H1 (cell line): ENCODE measurements around the gene CLMP. TPM values are rescaled to one million over a fixed set of nuclear protein-coding genes. Genes with fewer than 3 reads are reported as not detected.
A peak's percentile ranks its signal among the peaks of the same experiment; 100 is the strongest.

Experiments used
- CTCF ChIA-PET: fragments of 300-600 bp; sonication (Branson Sonifier 250); formaldehyde crosslinking; loops from one replicate; lab custom pipeline; 2021; ENCODE audit not compliant: partially characterized antibody; lab: Charles Lee
- POLR2A ChIA-PET: fragments of 300-600 bp; sonication (Branson Sonifier 250); formaldehyde crosslinking; loops from one replicate; lab custom pipeline; 2021; ENCODE audit warnings: inconsistent platforms; ENCODE audit not compliant: partially characterized antibody; lab: Charles Lee
- DNase-seq, 2 experiments: peaks; one replicate each; pipeline versions ENCODE4 v3.0.0 to v3.0.0-alpha.2; 2010 to 2022; ENCODE audit warnings: low spot score in 2 of 2, low read depth in 1 of 2, mixed read lengths in 1 of 2
- FAIRE-seq: peaks from 2 replicates; lab custom pipeline; 2011; peaks lifted over from hg19 to GRCh38; lab: Jason Lieb, UNC
- H2AFZ ChIP-seq: 2 replicates; pipeline ENCODE4 v1.8.1; 2012; ENCODE audit warnings: low read length, inconsistent platforms
- H2AK5ac ChIP-seq: 2 replicates; pipeline ENCODE4 v1.6.1; 2013; ENCODE audit warnings: low read depth, low read length
- H2BK120ac ChIP-seq: replicated peaks from 2 replicates; pipeline ENCODE3; 2013; ENCODE audit warnings: low read depth, low read length, inconsistent platforms
- H2BK12ac ChIP-seq: 2 replicates; pipeline ENCODE4 v1.6.1; 2013; ENCODE audit warnings: low read depth, low read length
- H2BK15ac ChIP-seq: 2 replicates; pipeline ENCODE4 v1.6.1; 2013; ENCODE audit warnings: low read length
- H2BK20ac ChIP-seq: 2 replicates; pipeline ENCODE4 v1.6.1; 2013; ENCODE audit warnings: low read length
- H2BK5ac ChIP-seq: 2 replicates; pipeline ENCODE4 v1.6.1; 2013; ENCODE audit warnings: low read depth, low read length
- H3K14ac ChIP-seq: 2 replicates; pipeline ENCODE4 v1.6.1; 2013; ENCODE audit warnings: inconsistent platforms; ENCODE audit not compliant: insufficient read length
- H3K18ac ChIP-seq: 2 replicates; pipeline ENCODE4 v1.6.1; 2013; ENCODE audit warnings: low read length; ENCODE audit errors: extremely low read depth
- H3K23ac ChIP-seq: 2 replicates; pipeline ENCODE4 v1.6.1; 2013; ENCODE audit warnings: inconsistent platforms; ENCODE audit not compliant: insufficient read length
- H3K23me2 ChIP-seq: 2 replicates; pipeline ENCODE4 v1.6.1; 2013; ENCODE audit warnings: low read depth, low read length
- H3K27ac ChIP-seq: 2 replicates; pipeline ENCODE4 v1.6.1; 2011; ENCODE audit warnings: low read depth, low read length, inconsistent platforms
- H3K27me3 ChIP-seq, 4 experiments: replicated peaks in 1 of 4; 1 replicate in 1 of 4; 2 replicates in 3 of 4; pipeline versions ENCODE4 v1.6.1 to v1.8.1; 2011 to 2013; ENCODE audit warnings: low read length in 3 of 4, mild to moderate bottlenecking in 3 of 4, inconsistent platforms in 2 of 4, mixed read lengths in 2 of 4, moderate library complexity in 1 of 4; ENCODE audit not compliant: control insufficient read depth in 3 of 4, insufficient read depth in 3 of 4; ENCODE audit errors: extremely low read depth in 1 of 4
- H3K36me3 ChIP-seq, 4 experiments: 2 replicates each; pipeline versions ENCODE4 v1.6.1 to v1.8.1; 2011 to 2013; ENCODE audit warnings: mild to moderate bottlenecking in 4 of 4, low read length in 3 of 4, moderate library complexity in 2 of 4, control low read depth in 1 of 4, inconsistent platforms in 1 of 4; ENCODE audit not compliant: insufficient read depth in 4 of 4, control insufficient read depth in 2 of 4
- H3K4ac ChIP-seq: replicated peaks from 2 replicates; pipeline ENCODE3; 2013; ENCODE audit warnings: low read length, low read depth, mixed read lengths, inconsistent platforms; ENCODE audit not compliant: insufficient read length
- H3K4me1 ChIP-seq, 4 experiments: replicated peaks in 1 of 4; 1 replicate in 1 of 4; 2 replicates in 3 of 4; pipeline versions ENCODE4 v1.6.1 to v1.8.1; 2011 to 2013; ENCODE audit warnings: low read length in 3 of 4, inconsistent platforms in 2 of 4, mixed read lengths in 1 of 4; ENCODE audit not compliant: insufficient read depth in 4 of 4, control insufficient read depth in 3 of 4
- H3K4me2 ChIP-seq, 2 experiments: 2 replicates each; pipeline versions ENCODE4 v1.6.1 to v1.8.1; 2011 to 2013; ENCODE audit warnings: low read depth in 2 of 2, low read length in 2 of 2, control low read depth in 1 of 2, inconsistent platforms in 1 of 2, mild to moderate bottlenecking in 1 of 2; ENCODE audit not compliant: insufficient read depth in 1 of 2
- H3K4me3 ChIP-seq, 4 experiments: fragments of 200-600, 300-600 bp in 1 of 4; sonication (generic), shearing (Covaris generic), sonication (Bioruptor Twin) in 1 of 4; 2 replicates each; pipeline versions ENCODE4 v1.5.1 to v1.8.1; 2011 to 2016; ENCODE audit warnings: low read length in 4 of 4, low read depth in 3 of 4, control low read depth in 2 of 4, inconsistent platforms in 2 of 4, mild to moderate bottlenecking in 2 of 4, mixed read lengths in 1 of 4, moderate library complexity in 1 of 4; ENCODE audit not compliant: insufficient read depth in 2 of 4; ENCODE audit errors: extremely low read depth in 1 of 4
- H3K56ac ChIP-seq: replicated peaks from 2 replicates; pipeline ENCODE3; 2013; ENCODE audit warnings: low read depth, mild to moderate bottlenecking, mixed read lengths, low read length, inconsistent platforms; ENCODE audit not compliant: insufficient read length
- H3K79me1 ChIP-seq: 2 replicates; pipeline ENCODE4 v1.6.1; 2013; ENCODE audit warnings: low read depth, low read length, control low read depth
- H3K79me2 ChIP-seq, 2 experiments: 2 replicates each; pipeline versions ENCODE4 v1.6.1 to v1.8.1; 2012 to 2013; ENCODE audit warnings: low read length in 2 of 2, mild to moderate bottlenecking in 2 of 2, inconsistent platforms in 1 of 2; ENCODE audit not compliant: insufficient read depth in 2 of 2, control insufficient read depth in 1 of 2
- H3K9ac ChIP-seq, 4 experiments: replicated peaks in 1 of 4; 1 replicate in 1 of 4; 2 replicates in 3 of 4; pipeline versions ENCODE4 v1.6.1 to v1.8.1; 2011 to 2013; ENCODE audit warnings: low read depth in 3 of 4, low read length in 3 of 4, control low read depth in 2 of 4, mild to moderate bottlenecking in 2 of 4, moderate library complexity in 2 of 4, inconsistent platforms in 1 of 4; ENCODE audit errors: extremely low read depth in 1 of 4
- H3K9me3 ChIP-seq, 2 experiments: 2 replicates each; pipeline versions ENCODE4 v1.6.1 to v1.8.1; 2012 to 2013; ENCODE audit warnings: mild to moderate bottlenecking in 2 of 2, moderate library complexity in 2 of 2, control low read depth in 1 of 2, inconsistent platforms in 1 of 2, low read depth in 1 of 2, low read length in 1 of 2, mixed read lengths in 1 of 2; ENCODE audit not compliant: insufficient read depth in 2 of 2
- H4K20me1 ChIP-seq, 2 experiments: replicated peaks in 1 of 2; 2 replicates each; pipeline versions ENCODE3 to v1.8.1; 2011 to 2013; ENCODE audit warnings: inconsistent platforms in 2 of 2, low read length in 2 of 2, mild to moderate bottlenecking in 1 of 2; ENCODE audit not compliant: insufficient read depth in 2 of 2, control insufficient read depth in 1 of 2
- H4K5ac ChIP-seq: 2 replicates; pipeline ENCODE4 v1.6.1; 2013; ENCODE audit warnings: low read length, low read depth, mixed read lengths, inconsistent platforms; ENCODE audit not compliant: insufficient read length
- H4K8ac ChIP-seq: 2 replicates; pipeline ENCODE4 v1.8.0; 2013; ENCODE audit warnings: mild to moderate bottlenecking, moderate library complexity, low read length, inconsistent platforms; ENCODE audit not compliant: insufficient read depth; ENCODE audit errors: extremely low read depth
- H4K91ac ChIP-seq: replicated peaks from 2 replicates; pipeline ENCODE3; 2013; ENCODE audit warnings: low read length, mixed read lengths, inconsistent platforms; ENCODE audit not compliant: insufficient read length
- CHD1 ChIP-seq: IDR thresholded peaks from 2 replicates; pipeline ENCODE4 v1.6.1; 2012; ENCODE audit warnings: low read depth, low read length, improper control_type of control experiment
- RAD21 ChIP-seq, 2 experiments: IDR thresholded peaks in 1 of 2; conservative IDR thresholded peaks in 1 of 2; 2 replicates each; pipeline ENCODE4 v1.6.1; 2011; ENCODE audit warnings: low read depth in 2 of 2, low read length in 2 of 2, improper control_type of control experiment in 1 of 2, inconsistent platforms in 1 of 2, mild to moderate bottlenecking in 1 of 2, moderate library complexity in 1 of 2
- WGBS, 2 experiments: shearing (Covaris generic) in 1 of 2; methylation state at CpG; one replicate each; pipeline versions ENCODE4 v1.1.6 to v1.1.7; 2013 to 2015; ENCODE audit warnings: low lambda C conversion rate in 2 of 2, mixed read lengths in 2 of 2, inconsistent platforms in 1 of 2, low coverage in 1 of 2, missing lambda C conversion rate in 1 of 2; ENCODE audit not compliant: insufficient replicate concordance in 2 of 2, insufficient coverage in 1 of 2, insufficient read length in 1 of 2; ENCODE audit errors: extremely low coverage in 1 of 2, missing lambda C conversion rate in 1 of 2; 5-methylcytosine and 5-hydroxymethylcytosine counted together
- polyA plus RNA-seq, 7 experiments: library from polyadenylated mRNA; depleted of rRNA in 3 of 7; stranded (reverse) in 5 of 7; unstranded in 2 of 7; fragments of >200 nt in 5 of 7; fragments of 200-250 nt in 2 of 7; gene quantifications; 1 replicate in 5 of 7; 2 replicates in 1 of 7; 4 replicates in 1 of 7; pipeline versions ENCODE4 v1.2.1 to v1.2.3, GENCODE V29; 2011 to 2013; ENCODE audit warnings: missing spikeins in 2 of 7, mixed read lengths in 2 of 7
- total RNA-seq: library from RNA; stranded (reverse); fragmentation: NEBNext Ultra II Directional; extraction: Animal tissue kit (Norgen Biotek cat#: 25700); gene quantifications from 2 replicates; pipeline ENCODE4 v1.2.1, GENCODE V29; 2021

CLMP gene
- total and polyA plus RNA-seq, 2 of the 8 experiments (the other 6 are each of a cell fraction or from before 2014, with no cell fraction given) = 9.9 to 24.1 TPM

- Histone ChIP-seq H3K9me3 (no peaks in the 10 kb centered on the region), H3K27me3 (no peaks in the 10 kb centered on the region), H3K4me3 (no peak overlapping the region), H3K56ac (no peak overlapping the region), H3K14ac (no peak overlapping the region), H4K8ac (no peak overlapping the region), H3K79me2 (0 out of 4 replicates have a peak, but pooled peaks cover 0 to 4% of the 10 kb centered on the region in 2 experiments), H3K27ac (no peak overlapping the region)
- FAIRE-seq = no peak
- TF ChIP-seq CHD1 (no peak), RAD21 (IDR thresholded peaks at IDR 0.05 in 1 of 2, conservative IDR thresholded peaks at IDR 0.05 in 1 of 2; ENCODE audit: low read depth in 2 of 2, low read length in 2 of 2) (peak in 1 of 2 experiments; percentile 12; a peak in 1 of 4 replicates)
- TF ChIP-seq, all 59 proteins: peak for 1
- Histone ChIP-seq H2AK5ac (no peak overlapping the region; the same call in 1 of the 2 replicates), H4K20me1 (peaks cover 0 to 1% of the 10 kb centered on the region in 2 experiments), H3K23me2 (no peaks in the 10 kb centered on the region), H4K91ac (peak overlapping the region; percentile 46), H4K5ac (no peak overlapping the region), H3K4me1 (peaks cover 0 to 5% (median 2%) of the 10 kb centered on the region in 4 experiments; a peak in 3 of 7 replicates), H3K9ac (no peak overlapping the region), H2BK5ac (no peak overlapping the region), H3K79me1 (no peaks in the 10 kb centered on the region; the same call in 1 of the 2 replicates), H2BK20ac (no peak overlapping the region), H2BK120ac (peak overlapping the region; percentile 69), H3K23ac (no peak overlapping the region), H2BK12ac (no peak overlapping the region), H3K4me2 (0 out of 4 replicates have a peak overlapping the region, but pooled peaks of 1 of the 2 experiments have one; percentile 17), H3K36me3 (no peaks in the 10 kb centered on the region), H3K4ac (peak overlapping the region; percentile 73), H2BK15ac (no peak overlapping the region), H3K18ac (peak overlapping the region; percentile 34; the same call in 1 of the 2 replicates), H2AFZ (no peak overlapping the region)
- ChIA-PET CTCF (interaction anchor here (1.2 to 9.8 kb wide), 6 partner anchors 8 to 83 kb away, joined by 3 to 170 read pairs (median 25); no protein-coding TSS in a partner anchor), POLR2A (interaction anchor here (0.9 kb wide), 1 partner anchor 257 kb away, joined by 3 read pairs; no protein-coding TSS in a partner anchor)
- DNase-seq = no peak
- WGBS, 2 experiments = 92% methylated on average over 3 of the region's 3 CpGs; no CpG with 5 or more reads in 1 of the 2 experiments
Measured at GRCh38 chr11:123168955-123169484, 26.0 kb downstream of the CLMP start.
